G401 (cell line): ENCODE results near the gene NUP37. TPM values are rescaled to one million over a fixed set of nuclear protein-coding genes. Genes with fewer than 3 reads are reported as not detected.
"Not testable (repeated sequence)": the region's sequence is repeated elsewhere in the genome, so short reads cannot be mapped to it uniquely, and the experiment has no call there.

Experiments used
- DNase-seq: peaks from one replicate; pipeline ENCODE4 v3.0.0-alpha.2; 2015; ENCODE audit warnings: low spot score
- in situ Hi-C: cut with HindIII; loops from 2 replicates; pipeline ENCODE4 v1.10.0; 2016; ENCODE audit warnings: low sequenced_read_pairs, mixed read lengths
- total RNA-seq: library from RNA; depleted of rRNA; stranded (reverse); fragments of >200 nt; shearing (Covaris generic); gene quantifications from 2 replicates; pipeline ENCODE4 v1.2.3, GENCODE V29; 2014; rRNA removed

NUP37 gene, protein sequence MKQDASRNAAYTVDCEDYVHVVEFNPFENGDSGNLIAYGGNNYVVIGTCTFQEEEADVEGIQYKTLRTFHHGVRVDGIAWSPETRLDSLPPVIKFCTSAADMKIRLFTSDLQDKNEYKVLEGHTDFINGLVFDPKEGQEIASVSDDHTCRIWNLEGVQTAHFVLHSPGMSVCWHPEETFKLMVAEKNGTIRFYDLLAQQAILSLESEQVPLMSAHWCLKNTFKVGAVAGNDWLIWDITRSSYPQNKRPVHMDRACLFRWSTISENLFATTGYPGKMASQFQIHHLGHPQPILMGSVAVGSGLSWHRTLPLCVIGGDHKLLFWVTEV
- 92.8 and 117 TPM in 2 replicates for total RNA-seq

- DNase-seq = peak; percentile 89
- in situ Hi-C loops = no loop called here
These were observed at the start of gene NUP37, which contains the start of gene PARPBP for GRCh38 chr12:102119674-102120563. NUP37 (minus strand) TSS chr12:102120114; CDS start chr12:102118518, 1,596 bp downstream. PARPBP (plus strand) TSS chr12:102120183; CDS start chr12:102123889, 3,706 bp downstream.

DNA sequence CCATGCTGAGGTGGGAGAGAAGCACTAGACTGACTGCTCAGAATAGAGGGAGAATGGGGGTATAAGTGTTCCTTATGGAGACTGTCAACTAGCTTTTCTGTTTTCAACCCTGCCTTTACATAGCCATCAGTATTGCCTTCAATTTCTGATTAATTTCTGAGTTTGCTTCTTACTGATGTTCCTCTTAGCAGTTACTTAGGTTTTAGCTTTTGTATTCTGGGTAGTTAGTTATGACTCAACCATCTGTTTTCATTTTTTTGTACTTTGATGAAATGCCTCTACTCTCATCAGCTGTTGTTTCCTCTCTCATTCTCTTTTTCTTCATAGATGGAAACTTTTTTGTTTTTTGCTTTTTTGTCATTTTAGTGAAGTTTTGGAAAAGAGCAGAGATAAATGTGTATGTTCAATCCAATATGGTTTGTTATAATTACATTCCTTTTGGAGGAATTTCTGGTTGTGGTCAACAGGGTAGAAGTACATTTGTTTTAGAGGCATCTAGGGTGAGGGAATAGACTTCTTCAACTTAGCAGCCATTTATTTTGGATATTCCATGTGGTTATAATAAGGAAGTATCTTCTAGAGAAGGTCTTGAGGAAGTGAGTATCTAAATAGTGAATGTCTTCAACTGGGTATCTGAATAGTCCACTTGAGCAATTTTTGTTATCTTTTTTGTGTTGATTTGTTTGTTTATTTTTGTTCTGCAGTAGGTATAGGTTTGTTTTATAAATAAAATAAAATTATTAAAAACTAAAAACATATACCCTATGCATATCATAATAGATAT, 48.1 kb upstream of the NUP37 start:
- no peak for DNase-seq
- in situ Hi-C loops = no loop called here

DNA sequence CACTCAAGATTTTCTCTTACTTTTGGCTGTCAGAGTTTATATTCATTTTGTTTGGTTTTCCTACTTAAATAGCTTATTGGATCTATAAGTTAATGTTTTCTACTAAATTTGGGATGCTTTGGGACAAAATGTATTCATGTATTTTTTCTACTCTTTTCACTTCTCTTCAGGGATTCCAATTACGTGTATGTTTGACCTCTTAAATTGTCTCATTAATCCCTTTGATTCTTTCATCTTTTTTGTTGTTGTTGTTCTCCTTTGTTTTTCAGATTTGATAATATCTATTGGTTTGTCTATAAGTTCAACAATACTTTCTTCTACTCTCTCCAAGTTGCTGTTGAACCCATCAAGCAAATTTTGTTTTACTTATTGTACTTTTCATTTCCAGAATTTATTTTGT, 43.5 kb upstream of the NUP37 start:
- DNase-seq = no peak
- in situ Hi-C loops = no loop called here

GRCh38 chr12:102155206-102155605, 35.3 kb upstream of the NUP37 start:
- in situ Hi-C loops, DNase-seq: not testable (repeated sequence)

- DNase-seq, in situ Hi-C loops: not testable (repeated sequence)
These were observed 27.2 kb upstream of the NUP37 start for GRCh38 chr12:102147062-102147587.

GRCh38 chr12:102144221-102144620, 24.3 kb upstream of the NUP37 start:
- DNase-seq = no peak
- in situ Hi-C loops = no loop called here

DNA sequence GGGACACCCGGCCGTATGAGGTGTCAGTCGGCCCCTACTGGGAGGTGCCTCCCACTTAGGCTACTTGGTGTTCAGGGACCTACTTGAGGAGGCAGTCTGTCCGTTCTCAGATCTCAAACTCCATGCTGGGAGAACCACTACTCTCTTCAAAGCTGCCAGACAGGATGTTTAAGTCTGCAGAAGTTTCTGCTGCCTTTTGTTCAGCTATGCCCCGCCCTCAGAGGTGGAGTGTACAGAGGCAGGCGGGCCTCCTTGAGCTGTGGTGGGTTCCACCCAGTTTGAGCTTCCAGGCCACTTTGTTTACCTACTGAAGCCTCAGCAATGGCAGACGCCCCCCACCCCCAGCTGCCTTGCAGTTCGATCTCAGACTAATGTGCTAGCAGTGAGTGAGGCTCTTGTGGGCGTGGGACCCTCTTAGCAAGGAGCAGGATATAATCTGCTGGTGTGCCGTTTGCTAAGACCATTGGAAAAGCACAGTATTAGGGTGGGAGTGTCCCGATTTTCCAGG, 23.0 kb upstream of the NUP37 start:
- not testable (repeated sequence) for DNase-seq

GRCh38 chr12:102137619-102138018, 17.7 kb upstream of the NUP37 start:
- in situ Hi-C loops, DNase-seq: not testable (repeated sequence)

More for the DNA sequence above, 23.0 kb upstream of the NUP37 start:
- in situ Hi-C loops = not testable (repeated sequence)

- DNase-seq, in situ Hi-C loops: not testable (repeated sequence)
These were observed 11.5 kb upstream of the NUP37 start for GRCh38 chr12:102131442-102131841.

DNA sequence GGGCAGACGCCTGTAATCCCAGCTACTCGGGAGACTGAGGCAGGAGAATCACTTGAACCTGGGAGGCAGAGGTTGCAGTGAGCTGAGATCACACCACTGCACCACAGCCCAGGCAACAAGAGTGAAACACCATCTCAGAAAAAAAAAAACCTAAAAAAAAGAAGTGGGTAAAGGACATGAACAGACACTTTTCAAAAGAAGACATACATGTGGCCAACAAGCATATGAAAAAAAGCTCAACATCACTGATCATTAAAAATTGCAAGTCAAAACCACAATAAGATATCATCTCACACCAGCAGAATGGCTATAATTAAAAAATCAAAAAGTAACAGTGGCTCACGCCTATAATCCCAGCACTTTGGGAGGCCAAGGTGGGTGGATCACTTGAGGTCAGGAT, 10.8 kb upstream of the NUP37 start:
- in situ Hi-C loops = not testable (repeated sequence)

GRCh38 chr12:102121328-102121727, 1.4 kb upstream of the NUP37 start:
- DNase-seq, in situ Hi-C loops: not testable (repeated sequence)

More for the DNA sequence above, 10.8 kb upstream of the NUP37 start:
- DNase-seq = not testable (repeated sequence)

GRCh38 chr12:102120886-102121285, 972 bp upstream of the NUP37 start:
- in situ Hi-C loops = no loop called here
- no peak for DNase-seq

- DNase-seq = no peak
- in situ Hi-C loops = no loop called here
These were observed 605 bp upstream of the NUP37 start for GRCh38 chr12:102120564-102120873.

GRCh38 chr12:102118874-102119273, 1.0 kb downstream of the NUP37 start:
- DNase-seq = no peak
- in situ Hi-C loops = no loop called here

DNA sequence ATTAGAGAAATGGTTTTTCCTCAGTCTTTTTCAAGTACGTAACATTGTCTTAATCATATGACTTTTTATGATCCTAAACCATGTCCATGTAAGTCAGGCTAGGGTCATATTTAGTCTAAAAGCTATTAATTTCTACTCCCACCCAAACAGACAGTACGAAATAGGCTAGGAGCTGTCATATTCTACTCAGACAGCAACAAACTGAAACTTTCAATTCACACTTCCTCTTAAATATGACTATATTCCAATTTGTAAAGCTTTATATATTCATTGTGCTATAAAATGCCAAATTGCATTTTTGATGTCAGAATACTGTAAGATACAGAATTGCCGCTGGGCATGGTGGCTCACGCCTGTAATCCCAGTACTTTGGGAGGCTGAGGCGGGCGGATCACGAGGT, 3.5 kb downstream of the NUP37 start:
- DNase-seq = no peak
- in situ Hi-C loops = no loop called here

DNA sequence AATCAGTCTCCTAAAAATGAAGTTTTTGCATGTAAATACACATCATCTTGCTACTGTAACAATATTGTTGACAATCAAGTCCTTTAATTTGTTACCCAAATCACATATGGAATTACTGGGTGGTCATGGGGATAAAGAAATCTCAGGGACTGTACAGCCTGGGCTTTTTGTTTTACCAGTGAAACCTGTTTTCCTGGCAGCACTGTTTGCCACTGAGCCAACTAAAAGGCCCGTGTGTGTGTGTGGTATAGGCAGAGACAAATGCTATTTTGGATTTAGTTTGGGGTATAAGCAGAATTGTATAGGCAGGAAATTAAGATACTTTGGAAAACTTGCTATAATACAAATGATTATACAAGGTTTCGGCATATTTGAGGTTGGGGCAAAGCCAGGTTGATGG, 5.7 kb downstream of the NUP37 start:
- DNase-seq = peak; percentile 19
- in situ Hi-C loops = no loop called here

GRCh38 chr12:102110782-102111181, 9.1 kb downstream of the NUP37 start:
- in situ Hi-C loops = no loop called here

GRCh38 chr12:102107970-102108369, 11.9 kb downstream of the NUP37 start:
- DNase-seq = no peak
- in situ Hi-C loops = no loop called here

More at GRCh38 chr12:102110782-102111181, 9.1 kb downstream of the NUP37 start:
- no peak for DNase-seq

GRCh38 chr12:102106905-102107304, 13.0 kb downstream of the NUP37 start:
- DNase-seq = no peak

More at GRCh38 chr12:102106905-102107304, 13.0 kb downstream of the NUP37 start:
- in situ Hi-C loops = no loop called here
